Activated CD4-positive, alpha-beta T cell treated with anti-CD3 and anti-CD28 coated beads, Interleukin-2, Interleukin-4, amounts not matched to agents 100 ng/mL and 50 ng/mL, durations not matched to agents 16 hours and 8 hours (primary cell): ENCODE measurements around the gene ANO2.
A peak's percentile ranks its signal among the peaks of the same experiment; 100 is the strongest.

Experiments
- DNase-seq: peaks from one replicate; pipeline ENCODE4 v3.0.0-alpha.2; 2020; ENCODE audit warnings: low spot score

The ANO2 gene

GRCh38 chr12:5817246-5817645 lies 127.8 kb downstream of the ANO2 start:
- no peak for DNase-seq

- DNase-seq, result no peak
Measured at GRCh38 chr12:5809586-5809985, 135.5 kb downstream of the ANO2 start.

GRCh38 chr12:5808981-5809380 lies 136.1 kb downstream of the ANO2 start:
- DNase-seq, result no peak

- DNase-seq, result no peak
Measured at GRCh38 chr12:5807514-5808219, 137.4 kb downstream of the ANO2 start.

- DNase-seq, result no peak
Measured at GRCh38 chr12:5807090-5807414, 138.0 kb downstream of the ANO2 start.

GRCh38 chr12:5806371-5807089 lies 138.5 kb downstream of the ANO2 start:
- no peak for DNase-seq

GRCh38 chr12:5803532-5803931 lies 141.5 kb downstream of the ANO2 start:
- DNase-seq, result no peak

GRCh38 chr12:5798242-5799015 lies 146.6 kb downstream of the ANO2 start:
- no peak for DNase-seq

- no peak for DNase-seq
Measured at GRCh38 chr12:5797661-5798060, 147.4 kb downstream of the ANO2 start.

GRCh38 chr12:5796959-5797225 lies 148.2 kb downstream of the ANO2 start:
- DNase-seq, result no peak

GRCh38 chr12:5796171-5796958 lies 148.7 kb downstream of the ANO2 start:
- peak; percentile 9 for DNase-seq

GRCh38 chr12:5794156-5794555 lies 150.9 kb downstream of the ANO2 start:
- DNase-seq, result no peak

GRCh38 chr12:5792343-5792742 lies 152.7 kb downstream of the ANO2 start:
- no peak for DNase-seq

GRCh38 chr12:5789469-5789968 lies 155.5 kb downstream of the ANO2 start:
- no peak for DNase-seq

GRCh38 chr12:5787828-5788227 lies 157.2 kb downstream of the ANO2 start:
- DNase-seq, result no peak

- no peak for DNase-seq
Measured at GRCh38 chr12:5785601-5786000, 159.5 kb downstream of the ANO2 start.

- DNase-seq, result no peak
Measured at GRCh38 chr12:5784462-5785130, 160.5 kb downstream of the ANO2 start.

GRCh38 chr12:5783289-5783920 lies 161.7 kb downstream of the ANO2 start:
- DNase-seq, result no peak

GRCh38 chr12:5780536-5780935 lies 164.5 kb downstream of the ANO2 start:
- DNase-seq, result no peak

GRCh38 chr12:5779401-5779800 lies 165.7 kb downstream of the ANO2 start:
- DNase-seq, result no peak

GRCh38 chr12:5778821-5779220 lies 166.2 kb downstream of the ANO2 start:
- no peak for DNase-seq
